ENCODE results near the gene APMAP. TPM values are rescaled to one million over a fixed set of nuclear protein-coding genes. Genes with fewer than 3 reads are reported as not detected.
"Not testable (repeated sequence)": the region's sequence is repeated elsewhere in the genome, so short reads cannot be mapped to it uniquely, and the experiment has no call there.

The APMAP gene
- total RNA-seq, 2 experiments from 2014 or later: 47.9 to 48.8 TPM

GRCh38 chr20:25003002-25003401 lies 10.5 kb upstream of the APMAP start:
- no peak overlapping the region for H3K4me3 Mint-ChIP-seq
- DNase-seq: no peak
- peaks cover 14% of the 10 kb centered on the region for H3K36me3 Mint-ChIP-seq
- H3K27me3 Mint-ChIP-seq: no peaks in the 10 kb centered on the region
- no peak overlapping the region for H3K27ac Mint-ChIP-seq
- peaks cover 8% of the 10 kb centered on the region for H3K4me1 Mint-ChIP-seq
- H3K9me3 Mint-ChIP-seq: peaks cover 4% of the 10 kb centered on the region

DNA sequence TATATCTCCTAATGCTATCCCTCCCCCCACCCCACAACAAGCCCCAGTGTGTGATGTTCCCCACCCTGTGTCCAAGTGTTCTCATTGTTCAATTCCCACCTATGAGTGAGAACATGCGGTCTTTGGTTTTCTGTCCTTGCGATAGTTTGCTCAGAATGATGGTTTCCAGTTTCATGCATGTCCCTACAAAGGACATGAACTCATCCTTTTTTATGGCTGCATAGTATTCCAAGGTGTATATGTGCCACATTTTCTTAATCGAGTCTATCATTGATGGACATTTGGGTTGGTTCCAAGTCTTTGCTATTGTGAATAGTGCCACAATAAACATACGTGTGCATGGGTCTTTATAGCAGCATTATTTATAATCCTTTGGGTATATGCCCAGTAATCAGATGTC lies 8.8 kb upstream of the APMAP start:
- DNase-seq, H3K9me3 Mint-ChIP-seq, H3K27ac Mint-ChIP-seq, H3K4me3 Mint-ChIP-seq, H3K4me1 Mint-ChIP-seq, H3K27me3 Mint-ChIP-seq: not testable (repeated sequence)
- peaks cover 14% of the 10 kb centered on the region for H3K36me3 Mint-ChIP-seq

- no peak overlapping the region for H3K4me3 Mint-ChIP-seq
- H3K4me1 Mint-ChIP-seq: peaks cover 8% of the 10 kb centered on the region
- no peaks in the 10 kb centered on the region for H3K27me3 Mint-ChIP-seq
- H3K9me3 Mint-ChIP-seq: peaks cover 4% of the 10 kb centered on the region
- no peak for DNase-seq
- H3K27ac Mint-ChIP-seq: peak overlapping the region; percentile 79
- peaks cover 14% of the 10 kb centered on the region for H3K36me3 Mint-ChIP-seq
Observed at GRCh38 chr20:25000268-25000801, 7.8 kb upstream of the APMAP start.

- H3K4me1 Mint-ChIP-seq: peaks cover 14% of the 10 kb centered on the region
- no peak for DNase-seq
- H3K9me3 Mint-ChIP-seq: peaks cover 4% of the 10 kb centered on the region
- peaks cover 14% of the 10 kb centered on the region for H3K36me3 Mint-ChIP-seq
- H3K27ac Mint-ChIP-seq: no peak overlapping the region
- H3K27me3 Mint-ChIP-seq: no peaks in the 10 kb centered on the region
- H3K4me3 Mint-ChIP-seq: no peak overlapping the region
Observed at GRCh38 chr20:24999568-24999967, 7.0 kb upstream of the APMAP start.

DNA sequence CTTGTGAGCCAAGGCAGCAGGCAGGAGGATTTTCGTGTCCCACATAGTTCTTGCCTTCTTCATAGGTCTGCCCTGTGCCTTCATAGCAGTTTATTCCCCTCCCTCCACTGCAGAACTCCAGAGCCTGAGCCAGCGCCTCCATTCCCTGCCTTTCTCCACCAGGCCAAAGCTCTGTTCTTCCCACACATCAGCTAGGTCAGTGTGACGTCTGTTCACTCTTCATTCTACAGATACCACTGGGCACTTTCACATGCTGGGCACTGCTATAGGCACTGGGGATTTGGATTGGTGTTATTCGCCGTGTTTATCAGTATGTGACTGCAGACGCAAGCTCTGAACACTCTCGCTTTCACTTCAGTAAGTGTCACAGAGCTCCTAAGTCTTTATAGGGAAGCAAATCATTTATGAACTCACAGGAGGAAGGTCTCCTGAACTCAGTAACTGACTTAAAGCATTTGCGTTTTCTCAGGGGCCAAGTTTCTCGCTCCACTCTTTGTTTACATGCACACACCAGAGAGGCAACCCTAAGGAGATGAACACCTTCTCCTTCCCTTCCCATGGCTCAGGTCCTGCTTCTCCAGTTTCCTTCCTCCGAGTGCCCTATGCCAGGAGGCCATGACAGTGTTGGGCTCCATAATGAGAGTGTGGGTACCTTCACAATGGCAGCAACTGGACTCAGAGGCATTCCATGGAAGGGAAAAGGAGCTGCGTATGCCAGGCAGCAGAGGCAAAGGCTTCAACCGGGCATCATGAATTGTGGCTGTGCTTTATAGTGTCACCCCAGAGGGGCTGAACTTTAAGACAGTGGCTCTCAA lies 6.3 kb upstream of the APMAP start:
- Mint-ChIP-seq H3K4me3 (no peak overlapping the region), H3K36me3 (peaks cover 14% of the 10 kb centered on the region), H3K4me1 (peaks cover 18% of the 10 kb centered on the region), H3K27me3 (no peaks in the 10 kb centered on the region), H3K9me3 (peaks cover 4% of the 10 kb centered on the region), H3K27ac (no peak overlapping the region)
- no peak for DNase-seq

DNA sequence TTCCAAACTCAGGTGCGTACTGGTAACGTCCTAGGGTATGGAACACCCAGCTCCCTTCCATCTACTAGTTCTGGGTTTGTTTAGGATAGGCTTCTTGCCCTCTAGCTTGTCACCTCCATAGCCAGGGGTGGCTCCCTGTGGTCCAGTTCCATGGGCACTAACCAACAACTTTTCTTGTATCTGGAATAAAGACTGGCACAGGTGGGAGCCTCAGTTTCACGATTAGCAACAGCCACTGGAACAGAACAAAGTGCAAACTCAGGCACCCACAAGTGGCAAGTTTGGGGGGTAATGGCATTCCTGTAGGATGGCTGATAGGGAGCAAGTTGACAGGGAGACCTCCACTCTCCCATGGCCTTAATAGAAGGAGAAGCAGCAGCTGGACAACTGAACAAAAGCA lies 5.6 kb upstream of the APMAP start:
- Mint-ChIP-seq H3K27me3 (no peaks in the 10 kb centered on the region), H3K4me1 (peaks cover 24% of the 10 kb centered on the region), H3K4me3 (no peak overlapping the region), H3K36me3 (peaks cover 11% of the 10 kb centered on the region), H3K27ac (no peak overlapping the region), H3K9me3 (peaks cover 4% of the 10 kb centered on the region)
- DNase-seq: no peak

DNA sequence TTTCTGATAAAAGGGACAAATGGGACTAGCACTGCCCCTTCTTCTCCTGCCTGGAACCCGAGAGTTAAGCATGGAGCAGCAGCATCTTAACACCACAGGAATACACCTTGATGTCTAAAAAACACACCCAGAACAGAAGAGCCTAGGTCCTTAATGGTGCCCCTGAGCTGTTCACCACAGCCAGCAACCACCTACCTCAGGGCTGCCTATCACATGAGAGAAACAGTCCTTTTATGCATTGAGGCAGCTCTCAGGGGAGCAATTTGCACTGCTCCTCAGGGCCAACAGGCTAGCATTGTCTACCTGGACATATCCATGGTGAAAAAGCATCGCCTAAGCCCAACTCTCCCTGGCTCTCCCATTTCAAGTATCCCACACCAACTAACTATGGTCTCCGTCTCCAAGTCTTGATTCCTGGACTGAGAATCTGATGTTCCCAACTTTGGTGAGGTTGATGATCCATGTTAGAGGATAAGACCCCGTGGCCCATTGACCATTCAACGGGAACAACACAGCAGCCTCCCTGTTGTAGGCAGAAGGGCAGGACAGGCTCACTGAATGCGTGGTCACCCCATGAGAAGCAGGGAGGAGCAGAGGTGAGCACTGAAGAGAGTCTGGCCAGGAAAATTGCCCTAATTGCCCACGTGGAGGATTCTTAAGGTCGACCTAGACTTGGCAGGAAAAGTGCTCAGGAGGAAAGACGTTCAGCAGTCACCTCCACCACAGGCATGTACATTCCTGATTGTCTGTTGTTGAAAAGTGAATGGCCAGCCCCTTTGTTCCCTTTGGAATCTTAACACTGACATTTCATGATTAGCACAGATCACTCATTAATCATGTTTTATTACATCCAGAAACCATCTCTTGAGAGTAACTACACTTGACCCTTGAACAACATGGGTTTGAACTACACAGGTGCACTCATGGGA lies 4.2 kb upstream of the APMAP start:
- H3K4me3 Mint-ChIP-seq: no peak overlapping the region
- H3K27ac Mint-ChIP-seq: no peak overlapping the region
- peaks cover 5% of the 10 kb centered on the region for H3K36me3 Mint-ChIP-seq
- peaks cover under 1% of the 10 kb centered on the region for H3K9me3 Mint-ChIP-seq
- no peaks in the 10 kb centered on the region for H3K27me3 Mint-ChIP-seq
- no peak for DNase-seq
- H3K4me1 Mint-ChIP-seq: peaks cover 24% of the 10 kb centered on the region

GRCh38 chr20:24995741-24996448 lies 3.3 kb upstream of the APMAP start:
- Mint-ChIP-seq H3K36me3 (peaks cover 7% of the 10 kb centered on the region), H3K4me1 (peaks cover 31% of the 10 kb centered on the region), H3K9me3 (no peaks in the 10 kb centered on the region), H3K27me3 (no peaks in the 10 kb centered on the region), H3K4me3 (no peak overlapping the region), H3K27ac (no peak overlapping the region)
- no peak for DNase-seq

DNA sequence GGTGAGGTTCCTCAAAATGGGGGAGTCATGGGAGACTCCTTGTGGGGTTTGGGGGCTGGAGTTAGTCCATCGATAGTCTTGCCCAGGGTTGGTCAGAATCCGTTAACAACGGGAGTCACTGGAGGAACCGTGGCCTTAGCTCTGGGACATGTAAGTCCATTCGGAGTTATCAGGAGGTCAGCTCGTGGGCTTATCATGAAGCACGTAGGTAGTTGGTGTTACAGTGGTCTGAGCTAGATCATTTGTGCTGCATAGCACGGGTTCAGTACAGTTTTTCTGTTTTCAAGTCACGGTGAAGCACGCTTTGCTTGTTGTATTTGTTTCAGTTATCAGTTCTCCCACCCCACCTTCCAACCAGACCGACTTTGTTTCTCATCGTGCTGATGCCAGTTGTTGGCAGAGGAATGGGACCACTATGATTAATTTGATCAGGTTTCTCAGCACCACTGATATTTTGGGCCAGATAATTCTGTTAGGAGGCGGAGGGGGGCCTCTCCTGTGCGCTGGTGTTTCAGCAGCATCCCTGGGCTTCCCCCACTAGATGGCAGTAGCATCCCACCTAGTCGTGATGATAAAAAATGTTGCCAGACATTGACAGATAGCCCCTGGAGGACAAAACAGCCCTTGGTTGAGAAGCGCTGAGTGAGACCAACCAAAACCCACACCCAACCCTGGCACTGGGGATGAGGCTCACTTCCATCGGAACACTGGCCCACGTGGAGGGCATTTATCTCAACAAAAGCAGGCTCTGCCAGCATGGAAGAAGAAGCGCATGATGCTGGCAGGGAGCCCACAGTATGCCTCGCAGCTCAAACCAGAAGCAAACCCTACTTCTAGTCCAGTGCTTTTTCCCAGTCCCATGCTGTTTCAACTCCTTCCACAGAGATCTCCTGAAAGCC lies 2.2 kb upstream of the APMAP start:
- Mint-ChIP-seq H3K4me3 (no peak overlapping the region), H3K36me3 (peaks cover 11% of the 10 kb centered on the region), H3K27me3 (no peaks in the 10 kb centered on the region), H3K27ac (peak overlapping the region; percentile 4), H3K9me3 (no peaks in the 10 kb centered on the region), H3K4me1 (peaks cover 34% of the 10 kb centered on the region)
- DNase-seq: peak; percentile 79

DNA sequence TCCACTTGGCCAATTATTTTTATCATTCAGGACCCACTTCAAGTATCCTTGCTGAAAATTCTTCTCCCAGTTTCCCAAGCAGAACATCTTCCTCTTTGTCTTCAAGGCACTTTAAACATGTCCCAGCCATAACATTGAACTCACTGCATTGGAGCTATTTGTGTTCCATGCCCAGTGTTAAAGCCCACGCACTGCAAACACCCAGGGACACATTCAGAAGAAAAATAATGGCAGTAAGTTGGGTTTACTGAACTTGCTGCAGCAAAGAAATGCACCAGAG lies 1.6 kb upstream of the APMAP start:
- DNase-seq: no peak
- no peaks in the 10 kb centered on the region for H3K27me3 Mint-ChIP-seq
- no peak overlapping the region for H3K4me3 Mint-ChIP-seq
- H3K36me3 Mint-ChIP-seq: peaks cover 14% of the 10 kb centered on the region
- no peaks in the 10 kb centered on the region for H3K9me3 Mint-ChIP-seq
- H3K4me1 Mint-ChIP-seq: peaks cover 36% of the 10 kb centered on the region
- no peak overlapping the region for H3K27ac Mint-ChIP-seq

- peaks cover 42% of the 10 kb centered on the region for H3K4me1 Mint-ChIP-seq
- peak overlapping the region; percentile 94 for H3K4me3 Mint-ChIP-seq
- H3K27ac Mint-ChIP-seq: peak overlapping the region; percentile 93
- H3K27me3 Mint-ChIP-seq: no peaks in the 10 kb centered on the region
- H3K9me3 Mint-ChIP-seq: no peaks in the 10 kb centered on the region
- no peak for DNase-seq
- H3K36me3 Mint-ChIP-seq: peaks cover 19% of the 10 kb centered on the region
Observed at GRCh38 chr20:24993337-24994185, 1.0 kb upstream of the APMAP start.

- Mint-ChIP-seq H3K9me3 (peaks cover 3% of the 10 kb centered on the region), H3K36me3 (peaks cover 25% of the 10 kb centered on the region), H3K27ac (peak overlapping the region; percentile 93), H3K4me3 (peak overlapping the region; percentile 94), H3K4me1 (peaks cover 58% of the 10 kb centered on the region), H3K27me3 (no peaks in the 10 kb centered on the region)
- peak; percentile 24 for DNase-seq
Observed at GRCh38 chr20:24991897-24992486, 559 bp downstream of the APMAP start.

GRCh38 chr20:24990810-24991252 lies 1.7 kb downstream of the APMAP start:
- no peak for DNase-seq
- H3K27me3 Mint-ChIP-seq: no peaks in the 10 kb centered on the region
- peak overlapping the region; percentile 94 for H3K4me3 Mint-ChIP-seq
- H3K4me1 Mint-ChIP-seq: peaks cover 67% of the 10 kb centered on the region
- H3K9me3 Mint-ChIP-seq: peaks cover 3% of the 10 kb centered on the region
- H3K36me3 Mint-ChIP-seq: peaks cover 34% of the 10 kb centered on the region
- no peak overlapping the region for H3K27ac Mint-ChIP-seq
